ENCODE measurements around the gene ZNF107.

ZNF107 gene

GRCh38 chr7:64665980-64666662, at the start of gene ZNF107:
Gene ZNF107 (plus strand): TSS chr7:64666133. CDS start chr7:64666283, 150 bp downstream.
- DNase-seq (ENCODE audit: low spot score) = peak; percentile 95

DNA sequence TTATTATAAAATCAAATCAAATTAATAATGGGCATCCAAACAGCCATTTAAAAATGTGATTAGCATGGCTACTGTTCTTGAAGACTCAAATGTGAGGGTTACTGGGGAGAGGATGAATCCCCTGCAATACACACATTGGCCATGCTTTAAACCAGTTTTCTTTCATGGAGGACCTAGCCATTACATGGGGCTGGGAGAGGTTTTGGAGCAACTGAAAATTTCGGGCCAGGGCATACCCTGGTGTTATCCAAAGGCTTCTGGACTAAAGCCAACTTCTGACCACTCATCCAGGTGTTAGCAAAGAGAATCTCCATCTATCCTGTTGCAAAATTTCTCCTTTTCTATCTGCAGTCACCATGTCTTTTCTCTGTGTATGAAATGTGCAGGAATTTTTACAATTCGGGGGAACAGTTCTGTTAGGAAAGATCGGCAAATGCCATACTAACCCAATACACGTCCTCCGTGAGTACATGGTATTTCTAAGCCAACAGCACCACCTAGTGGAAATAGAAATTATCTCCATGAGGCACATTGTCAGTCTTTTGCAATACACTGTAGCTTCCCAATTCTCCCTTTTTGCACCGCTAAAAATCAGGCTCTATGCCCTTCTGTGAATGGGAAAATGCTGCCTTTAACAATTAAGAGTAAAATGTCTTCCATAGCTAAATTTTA, 47.0 kb upstream of the ZNF107 start:
- peak; percentile 64 for DNase-seq (ENCODE audit: low spot score)

- no peak for DNase-seq (ENCODE audit: low spot score)
These were observed 46.2 kb upstream of the ZNF107 start for GRCh38 chr7:64619705-64620104.

- no peak for DNase-seq (ENCODE audit: low spot score)
These were observed 44.3 kb upstream of the ZNF107 start for GRCh38 chr7:64621656-64622055.

DNA sequence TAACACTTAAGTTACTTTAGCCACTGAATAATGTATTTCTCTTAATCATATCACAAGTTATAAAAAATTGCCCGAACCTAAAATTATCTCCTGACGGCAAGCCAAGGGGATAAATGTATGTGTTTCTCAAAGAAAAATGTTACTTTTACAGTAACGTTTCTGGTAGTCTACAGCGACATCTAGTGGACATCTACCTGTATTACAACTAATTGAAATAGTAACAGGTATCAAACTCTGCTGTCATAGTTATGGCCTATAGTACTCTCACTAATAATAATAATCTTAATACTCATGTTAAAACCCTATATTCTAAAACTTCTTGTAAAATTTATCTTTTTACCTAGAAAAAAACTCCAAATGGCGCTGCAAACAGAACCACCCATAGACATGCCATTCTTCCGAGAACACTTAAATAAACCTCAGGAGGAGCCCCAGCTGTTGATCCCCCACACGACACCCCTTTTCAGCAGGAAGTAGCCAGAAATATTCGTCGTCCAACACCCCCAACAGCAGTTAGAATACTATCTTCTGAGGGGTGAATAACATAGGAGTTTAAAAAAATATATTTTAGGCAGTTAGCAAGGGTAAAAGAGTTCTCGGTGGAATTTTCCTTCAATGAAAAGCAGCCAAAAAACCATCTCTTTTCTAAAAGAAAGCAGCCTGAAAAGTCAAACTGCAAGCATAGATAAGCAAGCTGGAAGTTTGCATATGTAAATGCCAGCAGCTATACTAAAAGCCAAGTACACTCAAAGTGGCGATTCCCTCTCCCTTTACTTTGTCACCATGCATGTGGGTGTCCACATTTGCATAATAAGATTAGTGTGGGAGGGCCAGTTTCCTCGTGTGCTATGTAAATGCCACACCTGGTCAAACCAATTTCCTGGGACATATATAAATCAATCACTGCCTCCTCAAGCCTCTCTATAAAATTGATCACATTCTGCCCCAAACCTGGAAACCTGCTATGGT, 40.5 kb upstream of the ZNF107 start:
- peak; percentile 28 for DNase-seq (ENCODE audit: low spot score)

DNA sequence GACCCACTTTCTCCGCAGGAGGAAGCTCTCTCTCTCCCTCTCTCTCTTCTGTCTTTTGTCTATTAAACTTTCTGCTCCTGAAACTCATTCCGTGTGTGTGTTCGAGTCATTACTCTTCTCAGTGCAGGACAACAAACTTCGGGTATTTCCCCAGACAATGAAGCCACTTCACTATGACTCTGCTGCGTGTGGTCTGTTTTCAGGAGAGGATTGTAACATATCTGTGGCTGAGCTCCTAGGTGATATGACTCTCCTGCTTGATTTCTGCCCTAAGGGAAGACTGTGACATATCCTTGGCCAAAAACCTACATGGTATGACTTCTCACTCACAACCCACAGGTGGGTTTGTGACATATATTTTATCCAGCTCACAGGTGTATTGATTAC, 39.9 kb upstream of the ZNF107 start:
- peak; percentile 29 for DNase-seq (ENCODE audit: low spot score)

DNA sequence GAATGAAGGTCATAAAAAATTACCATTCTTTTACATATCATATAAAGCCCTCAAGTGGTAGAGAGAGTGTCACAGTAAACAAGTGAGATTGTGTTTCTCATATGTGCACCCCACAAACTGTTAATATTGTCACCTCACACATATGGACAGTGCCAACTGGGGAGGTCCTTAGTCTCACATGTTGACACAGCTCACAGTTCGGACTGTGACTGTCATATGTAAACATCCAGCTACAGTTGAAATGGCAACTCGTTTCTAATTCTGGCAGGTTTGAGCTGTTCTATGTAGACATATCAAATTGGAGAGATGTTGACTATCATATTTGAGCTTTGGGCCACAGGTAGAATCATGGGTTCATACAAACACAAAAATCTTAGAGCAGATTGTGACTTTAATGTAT, 39.4 kb upstream of the ZNF107 start:
- no peak for DNase-seq (ENCODE audit: low spot score)

DNA sequence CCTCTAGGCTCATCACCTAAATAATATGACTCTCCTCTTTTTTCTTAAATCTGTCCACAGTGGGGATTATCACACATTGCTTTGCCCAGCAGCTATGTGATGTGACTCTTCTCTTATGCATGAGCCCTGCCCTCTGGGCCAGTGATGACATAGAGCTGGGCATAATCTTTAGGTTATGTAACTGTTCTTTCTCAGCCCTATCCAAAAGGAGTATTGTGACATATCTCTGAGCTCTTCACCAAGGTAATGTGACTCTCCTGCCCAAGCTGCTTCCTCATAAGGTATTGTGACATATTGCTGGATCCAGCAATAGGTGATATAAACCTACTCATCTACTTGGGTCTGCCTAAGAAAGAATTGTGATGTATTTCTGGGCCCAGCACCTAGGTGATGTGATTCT, 37.7 kb upstream of the ZNF107 start:
- no peak for DNase-seq (ENCODE audit: low spot score)

- DNase-seq (ENCODE audit: low spot score) = no peak
These were observed 37.2 kb upstream of the ZNF107 start for GRCh38 chr7:64628721-64629120.

DNA sequence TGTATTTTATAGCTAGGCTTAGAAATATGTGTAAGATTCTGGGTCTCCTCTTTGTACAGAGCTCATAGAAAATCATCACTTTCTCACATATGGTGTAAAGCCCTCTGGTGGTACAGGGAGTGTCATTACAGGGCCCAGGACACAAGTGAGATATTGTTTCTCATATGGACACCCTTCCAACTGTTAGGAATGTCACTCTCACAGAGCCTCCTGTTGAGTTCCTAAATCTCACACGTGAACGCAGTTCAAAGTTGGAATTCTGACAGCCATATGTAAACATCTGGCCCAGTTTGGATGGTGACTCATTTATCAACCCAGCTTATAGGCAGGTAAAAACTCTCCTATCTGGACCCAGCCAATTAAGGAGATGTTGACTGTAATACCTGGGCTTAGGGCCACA, 35.4 kb upstream of the ZNF107 start:
- DNase-seq (ENCODE audit: low spot score) = peak; percentile 39

GRCh38 chr7:64632029-64632428, 33.9 kb upstream of the ZNF107 start:
- no peak for DNase-seq (ENCODE audit: low spot score)

GRCh38 chr7:64633401-64633800, 32.5 kb upstream of the ZNF107 start:
- DNase-seq (ENCODE audit: low spot score) = no peak

- DNase-seq (ENCODE audit: low spot score) = no peak
These were observed 31.4 kb upstream of the ZNF107 start for GRCh38 chr7:64634406-64635062.

- DNase-seq (ENCODE audit: low spot score) = no peak
These were observed 29.5 kb upstream of the ZNF107 start for GRCh38 chr7:64636386-64636785.

DNA sequence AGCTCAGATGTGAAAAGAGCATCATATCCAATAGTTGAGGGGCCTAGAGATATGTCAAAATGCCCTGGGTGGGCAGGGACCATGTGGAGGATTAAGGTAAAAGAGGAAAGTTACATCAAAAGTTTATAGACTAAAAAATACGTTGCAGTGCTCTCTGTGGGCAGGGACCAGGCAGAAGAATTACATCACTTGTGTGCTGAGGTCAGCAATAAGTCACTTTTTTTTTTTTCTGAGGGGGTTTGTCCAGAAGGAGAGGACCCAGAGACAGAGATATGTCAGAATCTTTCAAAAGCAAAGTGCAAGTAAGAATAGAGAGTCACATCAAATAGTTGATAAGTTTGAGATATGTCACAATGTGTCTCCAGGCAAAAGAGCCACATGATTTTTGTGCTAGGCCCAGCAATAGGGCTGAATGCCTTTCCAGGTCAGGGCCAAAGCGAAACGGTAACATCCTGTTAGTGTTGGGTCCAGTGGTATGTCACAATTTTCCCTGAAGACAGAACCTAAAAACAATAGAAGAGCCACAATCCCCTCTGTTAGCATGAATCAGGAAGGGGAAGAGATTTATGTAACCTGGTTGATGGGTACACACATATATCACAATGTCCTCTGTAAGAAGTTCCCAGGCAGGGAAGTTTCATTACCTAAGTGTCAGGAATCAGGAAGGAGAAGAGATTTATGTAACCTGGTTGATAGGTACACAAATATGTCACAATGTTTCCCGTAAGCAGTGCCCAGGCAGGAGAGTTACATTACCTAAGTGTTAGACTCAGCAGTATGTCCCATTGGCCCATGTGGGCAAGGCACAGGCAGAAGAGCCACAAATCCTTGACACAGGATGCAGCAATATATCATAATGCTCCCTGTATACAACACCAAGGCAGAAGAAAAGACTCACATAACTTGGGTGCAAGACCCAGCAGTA, 28.1 kb upstream of the ZNF107 start:
- no peak for DNase-seq (ENCODE audit: low spot score)

DNA sequence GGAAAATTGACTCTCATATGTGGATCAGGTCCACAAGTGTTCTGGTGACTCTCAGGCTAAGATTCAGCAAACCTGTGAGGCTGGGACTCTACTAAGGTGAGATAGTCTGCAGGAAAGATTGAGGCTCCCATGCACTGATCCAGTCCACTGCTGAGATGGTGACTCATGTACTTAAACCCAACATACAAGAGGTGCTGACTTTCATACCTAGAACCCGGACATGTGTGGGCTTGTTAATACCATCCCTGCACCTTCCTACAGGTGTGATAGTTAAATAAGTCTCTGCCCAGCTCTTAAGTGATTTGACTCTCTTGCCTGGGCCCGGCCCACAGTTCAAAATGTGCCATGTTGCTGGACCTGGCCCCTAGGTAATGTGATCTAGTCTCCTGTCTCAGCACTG, 27.1 kb upstream of the ZNF107 start:
- DNase-seq (ENCODE audit: low spot score) = no peak

DNA sequence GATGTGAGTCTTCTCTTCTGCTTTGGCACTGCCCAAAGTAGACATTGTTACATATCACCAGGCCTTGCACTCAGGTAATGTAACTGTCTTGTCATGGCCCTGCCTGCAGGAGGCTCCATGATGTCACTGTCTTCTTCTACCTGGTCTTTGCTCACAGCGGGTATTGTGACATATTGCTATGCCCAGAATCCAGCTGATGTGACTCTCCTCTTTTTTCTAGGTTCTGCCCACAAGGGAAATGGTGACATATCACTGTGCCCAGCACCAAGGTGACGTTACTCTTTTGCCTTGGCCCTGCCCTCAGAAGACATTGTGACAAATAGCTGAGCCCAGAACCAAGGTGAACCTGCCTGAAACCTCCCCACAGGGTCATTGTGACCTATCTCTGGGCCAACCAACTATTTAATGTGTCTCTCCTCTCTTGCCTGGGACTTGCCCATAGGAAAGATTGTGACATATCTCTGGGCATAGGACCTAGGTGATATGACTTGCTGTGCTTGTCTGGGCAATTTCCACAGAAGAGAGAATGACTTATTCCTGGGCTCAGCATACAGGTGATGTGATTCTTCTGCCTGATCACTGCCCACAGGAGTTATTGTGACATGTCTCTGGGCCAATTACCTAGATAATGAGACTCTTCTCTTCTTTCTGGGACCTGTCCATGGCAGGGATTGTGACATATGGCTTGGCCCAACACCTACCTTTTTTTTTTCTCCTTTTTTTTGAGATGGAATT, 26.5 kb upstream of the ZNF107 start:
- DNase-seq (ENCODE audit: low spot score) = no peak

GRCh38 chr7:64640504-64640903, 25.4 kb upstream of the ZNF107 start:
- no peak for DNase-seq (ENCODE audit: low spot score)

GRCh38 chr7:64642046-64642445, 23.9 kb upstream of the ZNF107 start:
- DNase-seq (ENCODE audit: low spot score) = no peak

DNA sequence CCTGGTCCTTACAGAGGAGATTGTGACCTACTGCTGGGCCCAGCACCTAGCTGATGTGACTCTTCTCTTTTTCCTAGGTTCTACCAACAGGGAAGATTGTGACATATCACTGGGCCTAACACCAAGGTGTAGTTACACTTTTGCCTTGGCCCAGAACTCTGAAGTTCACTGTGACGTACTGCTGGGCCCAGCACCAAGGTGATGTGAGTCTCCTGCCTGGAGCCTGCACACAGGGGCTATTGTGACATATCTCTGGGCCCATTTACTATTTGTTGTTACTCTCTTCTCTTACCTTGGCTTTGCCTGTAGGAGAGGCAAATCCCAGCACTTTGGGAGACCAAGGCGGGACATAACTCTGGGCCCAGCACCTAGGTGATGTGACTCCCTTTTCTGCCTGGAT, 23.1 kb upstream of the ZNF107 start:
- no peak for DNase-seq (ENCODE audit: low spot score)

Measured in kidney tubule cell (primary cell).